Thyroid gland (tissue), 4 donors: ENCODE results near the gene GAK.

ENCODE experiments used
- POLR2A ChIP-seq, 2 donors: fragments of 450-650 bp; IDR thresholded peaks; one replicate each; pipeline ENCODE4 v1.6.1; 2017; ENCODE audit warnings: antibody characterized with exemption in 2 of 2, mild to moderate bottlenecking in 2 of 2, moderate library complexity in 1 of 2
- TF ChIP-seq, protein P1 (sequence below), 6 experiments: fragments of 200-600 bp in 3 of 6; fragments of 450-650 bp in 3 of 6; sonication (generic) in 3 of 6; IDR thresholded peaks; one replicate each; pipeline ENCODE4 v1.5.1; 2016 to 2019; ENCODE audit warnings: antibody characterized with exemption in 6 of 6, mild to moderate bottlenecking in 2 of 6, inconsistent platforms in 1 of 6, moderate library complexity in 1 of 6

DNA sequence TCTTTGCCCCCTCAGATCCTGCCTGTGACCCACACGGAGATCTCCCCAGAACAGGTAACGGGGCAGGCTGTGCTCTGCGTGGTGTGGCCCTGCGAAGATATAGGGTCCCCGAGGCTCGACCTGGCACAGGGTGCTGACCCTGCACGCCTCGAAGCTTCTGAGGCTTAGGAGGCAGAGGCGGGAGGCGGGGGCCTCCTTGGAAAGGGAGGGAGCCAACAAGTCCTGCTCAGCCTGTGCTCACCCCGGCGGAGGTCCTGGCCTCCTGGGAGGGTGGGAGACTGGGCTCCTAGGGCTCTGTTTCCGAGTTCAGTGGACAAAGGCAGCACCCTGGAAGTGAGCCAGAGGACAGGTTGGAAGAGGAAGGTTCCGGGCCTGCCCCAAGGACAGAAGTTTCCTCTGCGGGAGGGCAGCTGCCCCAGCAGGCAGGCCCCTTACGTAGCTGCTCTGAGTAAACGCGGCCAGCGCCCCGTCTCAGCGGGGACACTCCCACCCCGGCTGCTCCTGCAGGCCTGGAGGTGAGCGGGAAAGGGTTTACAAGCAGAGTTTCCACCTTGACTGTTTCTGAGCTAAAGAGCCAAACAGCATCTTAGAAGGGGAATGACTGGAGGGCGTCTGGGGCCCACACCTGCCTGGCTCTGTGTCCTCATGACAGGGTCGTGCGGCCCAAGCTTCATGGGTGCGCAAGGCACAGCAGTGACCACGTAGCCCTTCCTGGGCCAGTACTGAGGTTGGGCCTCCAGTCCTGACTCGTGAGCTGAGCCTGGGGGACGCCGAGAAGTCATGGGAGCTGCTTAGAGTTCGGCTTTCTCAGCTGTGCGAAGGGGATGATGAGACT, 16.2 kb upstream of the GAK start:
- TF ChIP-seq, protein P1, sequence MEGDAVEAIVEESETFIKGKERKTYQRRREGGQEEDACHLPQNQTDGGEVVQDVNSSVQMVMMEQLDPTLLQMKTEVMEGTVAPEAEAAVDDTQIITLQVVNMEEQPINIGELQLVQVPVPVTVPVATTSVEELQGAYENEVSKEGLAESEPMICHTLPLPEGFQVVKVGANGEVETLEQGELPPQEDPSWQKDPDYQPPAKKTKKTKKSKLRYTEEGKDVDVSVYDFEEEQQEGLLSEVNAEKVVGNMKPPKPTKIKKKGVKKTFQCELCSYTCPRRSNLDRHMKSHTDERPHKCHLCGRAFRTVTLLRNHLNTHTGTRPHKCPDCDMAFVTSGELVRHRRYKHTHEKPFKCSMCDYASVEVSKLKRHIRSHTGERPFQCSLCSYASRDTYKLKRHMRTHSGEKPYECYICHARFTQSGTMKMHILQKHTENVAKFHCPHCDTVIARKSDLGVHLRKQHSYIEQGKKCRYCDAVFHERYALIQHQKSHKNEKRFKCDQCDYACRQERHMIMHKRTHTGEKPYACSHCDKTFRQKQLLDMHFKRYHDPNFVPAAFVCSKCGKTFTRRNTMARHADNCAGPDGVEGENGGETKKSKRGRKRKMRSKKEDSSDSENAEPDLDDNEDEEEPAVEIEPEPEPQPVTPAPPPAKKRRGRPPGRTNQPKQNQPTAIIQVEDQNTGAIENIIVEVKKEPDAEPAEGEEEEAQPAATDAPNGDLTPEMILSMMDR (IDR thresholded peaks at IDR 0.05) = no peak
- no peak for TF ChIP-seq POLR2A (IDR thresholded peaks at IDR 0.05)
